HCT116 (cell line): ENCODE results near the gene ATP5PO. TPM values are rescaled to one million over a fixed set of nuclear protein-coding genes. Genes with fewer than 3 reads are reported as not detected.

ENCODE experiments used
- ATAC-seq: fragments of 200-7000 bp; cut with Tn5 transposase; 2 replicates; pipeline ENCODE4 v1.9.1; 2020; ENCODE audit warnings: mild to moderate bottlenecking, moderate library complexity
- BruUV-seq: library from RNA; stranded (reverse); fragments of 400-500 nt; replicated peaks from 2 replicates; lab custom pipeline; 2021; lab: Mats Ljungman, UMichigan
- CTCF ChIA-PET: fragments of 300-600 bp; sonication (Branson Sonifier 250); formaldehyde crosslinking; loops from one replicate; lab custom pipeline; 2021; ENCODE audit warnings: antibody characterized with exemption; lab: Charles Lee
- POLR2A ChIA-PET: fragments of 300-600, 350-600 bp; sonication (Branson Sonifier 250); formaldehyde crosslinking; loops from one replicate; lab custom pipeline; 2021; ENCODE audit warnings: antibody characterized with exemption; lab: Charles Lee
- RAD21 ChIA-PET, 2 experiments: fragments of 300-600 bp; sonication (Branson Sonifier 250); formaldehyde crosslinking; loops; one replicate each; lab custom pipeline; 2023; ENCODE audit warnings: low total read pairs in 2 of 2; ENCODE audit not compliant: uncharacterized antibody in 2 of 2, unreplicated experiment in 2 of 2, low non-redundant PET in 1 of 2; lab: Charles Lee
- DNase-seq: peaks from one replicate; pipeline ENCODE4 v3.0.0-alpha.2; 2010; ENCODE audit warnings: low read depth, low spot score
- H2AFZ ChIP-seq: fragments of 200-600 bp; shearing (Covaris generic), sonication (generic); 2 replicates; pipeline ENCODE4 v1.6.1; 2017; ENCODE audit warnings: low read depth, mixed run types, mixed read lengths, antibody characterized with exemption, low read length; ENCODE audit not compliant: poor library complexity, severe bottlenecking
- H3K27ac ChIP-seq: 2 replicates; pipeline ENCODE4 v1.5.1; 2012; ENCODE audit warnings: low read depth, low read length
- H3K27me3 ChIP-seq: fragments of 200-600 bp; sonication (generic); 2 replicates; pipeline ENCODE4 v1.6.1; 2016; ENCODE audit warnings: mixed run types, low read length, mixed read lengths; ENCODE audit not compliant: insufficient read depth
- H3K36me3 ChIP-seq, 2 experiments: fragments of 200-500 bp in 1 of 2; fragments of 200-600 bp in 1 of 2; sonication (Bioruptor generic) in 1 of 2; sonication (generic) in 1 of 2; 2 replicates each; pipeline versions ENCODE4 v1.5.1 to v1.6.1; 2014 to 2016; ENCODE audit warnings: low read length in 2 of 2, inconsistent platforms in 1 of 2, mixed read lengths in 1 of 2, mixed run types in 1 of 2; ENCODE audit not compliant: insufficient read depth in 2 of 2, control insufficient read depth in 1 of 2
- H3K4me1 ChIP-seq, 2 experiments: fragments of 200-600 bp in 1 of 2; sonication (generic) in 1 of 2; 2 replicates each; pipeline versions ENCODE4 v1.5.1 to v1.6.1; 2012 to 2017; ENCODE audit warnings: low read length in 2 of 2, inconsistent platforms in 1 of 2, mild to moderate bottlenecking in 1 of 2, mixed read lengths in 1 of 2, mixed run types in 1 of 2, moderate library complexity in 1 of 2; ENCODE audit not compliant: insufficient read depth in 2 of 2, control insufficient read depth in 1 of 2
- H3K4me2 ChIP-seq: fragments of 200-600 bp; sonication (generic); 2 replicates; pipeline ENCODE4 v1.6.1; 2017; ENCODE audit warnings: mixed run types, low read length, mixed read lengths
- H3K4me3 ChIP-seq, 2 experiments: fragments of 200-600 bp in 1 of 2; sonication (generic) in 1 of 2; replicated peaks in 1 of 2; 2 replicates each; pipeline ENCODE4 v1.5.1; 2011 to 2016; ENCODE audit warnings: low read length in 2 of 2, control low read depth in 1 of 2, low read depth in 1 of 2, mild to moderate bottlenecking in 1 of 2, mixed read lengths in 1 of 2, mixed run types in 1 of 2
- H3K79me2 ChIP-seq: fragments of 200-600 bp; sonication (generic); 2 replicates; pipeline ENCODE4 v1.6.1; 2017; ENCODE audit warnings: mild to moderate bottlenecking, mixed run types, low read length, moderate library complexity, mixed read lengths; ENCODE audit not compliant: insufficient read depth
- H3K9ac ChIP-seq: fragments of 200-600 bp; sonication (generic); 2 replicates; pipeline ENCODE4 v1.6.1; 2016; ENCODE audit warnings: low read length, mixed read lengths
- H3K9me2 ChIP-seq: fragments of 200-600 bp; sonication (generic), shearing (Covaris generic); 2 replicates; pipeline ENCODE4 v1.6.1; 2017; ENCODE audit warnings: mixed run types, mild to moderate bottlenecking, moderate library complexity; ENCODE audit not compliant: insufficient read depth
- H3K9me3 ChIP-seq, 2 experiments: fragments of 200-500 bp in 1 of 2; fragments of 200-600 bp in 1 of 2; sonication (Bioruptor generic) in 1 of 2; sonication (generic) in 1 of 2; 2 replicates each; pipeline ENCODE4 v1.6.1; 2014 to 2017; ENCODE audit warnings: low read length in 2 of 2, mixed read lengths in 2 of 2, inconsistent platforms in 1 of 2, low read depth in 1 of 2, mild to moderate bottlenecking in 1 of 2, mixed run types in 1 of 2, moderate library complexity in 1 of 2; ENCODE audit not compliant: control insufficient read depth in 1 of 2, insufficient read depth in 1 of 2
- H4K20me1 ChIP-seq: fragments of 200-600 bp; sonication (generic), shearing (Covaris generic); 2 replicates; pipeline ENCODE4 v1.6.1; 2017; ENCODE audit warnings: mixed run types, mild to moderate bottlenecking, moderate library complexity; ENCODE audit not compliant: insufficient read depth
- ELF1 ChIP-seq: IDR thresholded peaks from 2 replicates; pipeline ENCODE4 v1.6.1; 2012; ENCODE audit warnings: low read depth, borderline replicate concordance
- EZH2 ChIP-seq: fragments of 200-600 bp; sonication (generic); IDR thresholded peaks from 2 replicates; pipeline ENCODE4 v1.6.1; 2017; ENCODE audit warnings: antibody characterized with exemption, mixed run types
- EZH2phosphoT487 ChIP-seq: fragments of 200-600 bp; IDR thresholded peaks from 2 replicates; pipeline ENCODE4 v1.6.1; 2018; ENCODE audit warnings: antibody characterized with exemption, borderline replicate concordance
- JUND ChIP-seq: IDR thresholded peaks from 2 replicates; pipeline ENCODE4 v1.6.1; 2012
- POLR2A ChIP-seq: IDR thresholded peaks from 2 replicates; pipeline ENCODE4 v1.7.0; 2011; ENCODE audit warnings: borderline replicate concordance; ENCODE audit not compliant: insufficient read depth, insufficient read length; ENCODE audit errors: extremely low read depth
- POLR2AphosphoS5 ChIP-seq: IDR thresholded peaks from 2 replicates; pipeline ENCODE4 v1.6.1; 2011; ENCODE audit warnings: mild to moderate bottlenecking, low read depth, low read length, moderate library complexity
- SRF ChIP-seq: IDR thresholded peaks from 2 replicates; pipeline ENCODE4 v1.6.1; 2012; ENCODE audit warnings: low read depth
- TCF7L2 ChIP-seq: IDR thresholded peaks from 2 replicates; pipeline ENCODE4 v1.7.0; 2011; ENCODE audit warnings: borderline replicate concordance, inconsistent platforms; ENCODE audit not compliant: insufficient read depth, insufficient read length; ENCODE audit errors: extremely low read depth
- YY1 ChIP-seq: IDR thresholded peaks from 2 replicates; pipeline ENCODE4 v1.6.1; 2011; ENCODE audit warnings: low read length, low read depth, moderate library complexity, mild to moderate bottlenecking; ENCODE audit not compliant: insufficient replicate concordance; ENCODE audit errors: extremely low read depth
- ZFX ChIP-seq: fragments of 450-650 bp; IDR thresholded peaks from 2 replicates; pipeline ENCODE4 v1.6.1; 2017
- intact Hi-C: fragments of 100-400 bp; cut with micrococcal nuclease; formaldehyde crosslinking; loops from 2 replicates; pipeline ENCODE4 v1.10.0; 2022
- total RNA-seq: library from RNA; stranded (reverse); gene quantifications from one replicate; pipeline ENCODE4 v1.2.1, GENCODE V29; 2021; ENCODE audit not compliant: unreplicated experiment
- TF ChIP-seq, protein P1 (sequence below), 3 experiments: fragments of 200-600 bp in 1 of 3; sonication (generic) in 1 of 3; IDR thresholded peaks in 2 of 3; conservative IDR thresholded peaks in 1 of 3; 2 replicates each; pipeline ENCODE4 v1.5.1; 2012 to 2017; ENCODE audit warnings: low read depth in 2 of 3, low read length in 2 of 3, antibody characterized with exemption in 1 of 3, borderline replicate concordance in 1 of 3, control low read depth in 1 of 3, mild to moderate bottlenecking in 1 of 3, mixed read lengths in 1 of 3, mixed run types in 1 of 3, moderate library complexity in 1 of 3; ENCODE audit not compliant: insufficient read depth in 1 of 3
- TF ChIP-seq, protein P2 (sequence below): IDR thresholded peaks from 2 replicates; pipeline ENCODE4 v1.6.1; 2012
- TF ChIP-seq, protein P3 (sequence below): IDR thresholded peaks from 2 replicates; pipeline ENCODE4 v1.6.1; 2011; ENCODE audit warnings: mild to moderate bottlenecking, low read length, moderate library complexity; ENCODE audit not compliant: insufficient replicate concordance; ENCODE audit errors: extremely low read depth

ATP5PO gene
- total RNA-seq, 1 experiment from 2014 or later, result 238 TPM

DNA sequence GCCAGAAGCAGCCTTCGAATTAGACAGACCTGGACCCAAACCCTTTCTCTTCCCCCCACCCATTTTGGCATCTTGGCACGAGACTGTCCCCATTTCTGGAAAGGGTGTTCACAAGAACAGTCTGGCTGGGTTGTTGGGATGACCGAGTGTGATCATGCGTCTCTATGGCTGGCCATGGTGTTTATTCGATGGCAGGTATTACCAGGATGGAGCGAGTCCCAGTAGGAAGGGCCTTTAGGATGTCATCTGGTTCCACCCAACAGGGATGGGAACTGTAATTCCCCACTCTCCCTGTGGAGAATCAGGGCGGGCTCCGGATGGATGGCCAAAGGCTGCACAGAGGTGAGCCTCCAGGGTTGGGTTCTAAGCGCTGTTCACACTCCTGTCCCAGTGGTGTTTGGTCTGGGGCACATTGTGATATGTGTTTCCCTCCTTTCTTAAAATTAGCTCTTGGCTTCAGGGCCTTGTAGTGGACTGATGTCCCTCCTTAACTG is 33.4 kb upstream of the ATP5PO start:
- Histone ChIP-seq H3K4me1 (peaks cover 32 to 40% of the 10 kb centered on the region in 2 experiments), H3K79me2 (no peaks in the 10 kb centered on the region), H3K9me3 (no peaks in the 10 kb centered on the region), H3K4me2 (peak overlapping the region; percentile 86), H4K20me1 (no peaks in the 10 kb centered on the region), H2AFZ (peak overlapping the region; percentile 27), H3K36me3 (no peaks in the 10 kb centered on the region), H3K27ac (peak overlapping the region; percentile 86), H3K9ac (no peak overlapping the region), H3K4me3 (no peak overlapping the region), H3K27me3 (no peaks in the 10 kb centered on the region), H3K9me2 (no peaks in the 10 kb centered on the region)
- ChIA-PET CTCF (no interaction called here), POLR2A (no interaction called here), RAD21 (no interaction called here)
- no peak for ATAC-seq
- BruUV-seq, result no TSS peak
- no peak for TF ChIP-seq POLR2A
- TF ChIP-seq POLR2AphosphoS5, result no peak
- TF ChIP-seq TCF7L2, result no peak
- TF ChIP-seq, protein P1, sequence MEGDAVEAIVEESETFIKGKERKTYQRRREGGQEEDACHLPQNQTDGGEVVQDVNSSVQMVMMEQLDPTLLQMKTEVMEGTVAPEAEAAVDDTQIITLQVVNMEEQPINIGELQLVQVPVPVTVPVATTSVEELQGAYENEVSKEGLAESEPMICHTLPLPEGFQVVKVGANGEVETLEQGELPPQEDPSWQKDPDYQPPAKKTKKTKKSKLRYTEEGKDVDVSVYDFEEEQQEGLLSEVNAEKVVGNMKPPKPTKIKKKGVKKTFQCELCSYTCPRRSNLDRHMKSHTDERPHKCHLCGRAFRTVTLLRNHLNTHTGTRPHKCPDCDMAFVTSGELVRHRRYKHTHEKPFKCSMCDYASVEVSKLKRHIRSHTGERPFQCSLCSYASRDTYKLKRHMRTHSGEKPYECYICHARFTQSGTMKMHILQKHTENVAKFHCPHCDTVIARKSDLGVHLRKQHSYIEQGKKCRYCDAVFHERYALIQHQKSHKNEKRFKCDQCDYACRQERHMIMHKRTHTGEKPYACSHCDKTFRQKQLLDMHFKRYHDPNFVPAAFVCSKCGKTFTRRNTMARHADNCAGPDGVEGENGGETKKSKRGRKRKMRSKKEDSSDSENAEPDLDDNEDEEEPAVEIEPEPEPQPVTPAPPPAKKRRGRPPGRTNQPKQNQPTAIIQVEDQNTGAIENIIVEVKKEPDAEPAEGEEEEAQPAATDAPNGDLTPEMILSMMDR (IDR thresholded peaks at IDR 0.05 in 2 of 3, conservative IDR thresholded peaks at IDR 0.05 in 1 of 3; ENCODE audit: borderline replicate concordance in 1 of 3, insufficient read depth in 1 of 3, low read depth in 2 of 3, low read length in 2 of 3), result no peak
- no peak for TF ChIP-seq ZFX
- TF ChIP-seq EZH2, result no peak
- TF ChIP-seq SRF, result no peak
- no peak for TF ChIP-seq JUND
- no peak for TF ChIP-seq EZH2phosphoT487
- TF ChIP-seq, protein P2, sequence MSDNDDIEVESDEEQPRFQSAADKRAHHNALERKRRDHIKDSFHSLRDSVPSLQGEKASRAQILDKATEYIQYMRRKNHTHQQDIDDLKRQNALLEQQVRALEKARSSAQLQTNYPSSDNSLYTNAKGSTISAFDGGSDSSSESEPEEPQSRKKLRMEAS, result no peak
- TF ChIP-seq YY1, result no peak
- no peak for TF ChIP-seq ELF1
- TF ChIP-seq, protein P3, sequence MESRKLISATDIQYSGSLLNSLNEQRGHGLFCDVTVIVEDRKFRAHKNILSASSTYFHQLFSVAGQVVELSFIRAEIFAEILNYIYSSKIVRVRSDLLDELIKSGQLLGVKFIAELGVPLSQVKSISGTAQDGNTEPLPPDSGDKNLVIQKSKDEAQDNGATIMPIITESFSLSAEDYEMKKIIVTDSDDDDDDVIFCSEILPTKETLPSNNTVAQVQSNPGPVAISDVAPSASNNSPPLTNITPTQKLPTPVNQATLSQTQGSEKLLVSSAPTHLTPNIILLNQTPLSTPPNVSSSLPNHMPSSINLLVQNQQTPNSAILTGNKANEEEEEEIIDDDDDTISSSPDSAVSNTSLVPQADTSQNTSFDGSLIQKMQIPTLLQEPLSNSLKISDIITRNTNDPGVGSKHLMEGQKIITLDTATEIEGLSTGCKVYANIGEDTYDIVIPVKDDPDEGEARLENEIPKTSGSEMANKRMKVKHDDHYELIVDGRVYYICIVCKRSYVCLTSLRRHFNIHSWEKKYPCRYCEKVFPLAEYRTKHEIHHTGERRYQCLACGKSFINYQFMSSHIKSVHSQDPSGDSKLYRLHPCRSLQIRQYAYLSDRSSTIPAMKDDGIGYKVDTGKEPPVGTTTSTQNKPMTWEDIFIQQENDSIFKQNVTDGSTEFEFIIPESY, result no peak
- intact Hi-C loops, result loop anchor here (10.0 kb wide), 1 partner anchor 126 kb away; the partner anchor contains the start of genes MRPS6 and SLC5A3
- DNase-seq, result no peak
